ENCODE measurements around the gene KCNV2. TPM values are rescaled to one million over a fixed set of nuclear protein-coding genes. Genes with fewer than 3 reads are reported as not detected.

Gene KCNV2
- total and polyA plus RNA-seq, 2 donors (not counting 1 experiment from before 2014, with no cell fraction given): not detected

DNA sequence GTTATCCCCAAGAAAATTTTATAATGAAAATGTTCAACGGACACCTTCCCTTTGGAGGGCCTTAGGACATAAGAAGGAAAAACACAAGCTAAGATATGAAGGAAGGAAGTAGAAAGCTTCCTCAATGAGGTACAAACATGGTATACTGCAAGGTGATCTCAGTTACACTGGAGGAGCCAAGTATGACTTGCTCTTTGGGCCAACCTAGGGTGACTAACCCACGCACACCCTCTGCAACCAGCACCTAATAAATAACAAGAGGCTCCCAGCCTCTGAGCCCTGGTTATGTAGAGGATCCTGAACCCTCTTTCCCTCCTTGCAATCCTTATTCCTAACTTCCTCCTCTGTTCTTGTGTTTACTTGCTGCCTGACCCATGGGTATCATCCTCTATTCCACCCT is 38.3 kb upstream of the KCNV2 start:
- Histone ChIP-seq H3K4me1 (ENCODE audit: control insufficient read depth in 2 of 2, insufficient read depth in 2 of 2, low read length in 2 of 2) (no peaks in the 10 kb centered on the region), H3K4me2 (replicated peaks; ENCODE audit: low read depth, low read length, poor library complexity, severe bottlenecking) (no peak overlapping the region), H3K27ac (ENCODE audit: low read length in 2 of 2) (no peak overlapping the region), H3K36me3 (replicated peaks in 1 of 2; ENCODE audit: control extremely low read depth in 1 of 2, control insufficient read depth in 1 of 2, extremely low read depth in 1 of 2, insufficient read depth in 2 of 2, low read length in 1 of 2) (no peaks in the 10 kb centered on the region), H2AFZ (ENCODE audit: insufficient read depth, low read depth, low read length, poor library complexity, severe bottlenecking) (no peak overlapping the region), H3K4me3 (ENCODE audit: control extremely low read depth in 1 of 5, extremely low read depth in 1 of 5, insufficient read depth in 1 of 5, low read depth in 2 of 5, low read length in 4 of 5) (no peak overlapping the region), H3K9ac (ENCODE audit: low read length) (no peak overlapping the region), H3K79me2 (ENCODE audit: control insufficient read depth, insufficient read depth, low read length) (no peaks in the 10 kb centered on the region), H3K27me3 (replicated peaks in 1 of 4; ENCODE audit: control extremely low read depth in 1 of 4, control insufficient read depth in 3 of 4, insufficient read depth in 4 of 4, low read length in 3 of 4) (no peaks in the 10 kb centered on the region), H4K20me1 (ENCODE audit: control insufficient read depth, insufficient read depth, low read length, poor library complexity, severe bottlenecking) (no peaks in the 10 kb centered on the region), H3K9me3 (ENCODE audit: control extremely low read depth in 1 of 3, control insufficient read depth in 2 of 3, insufficient read depth in 1 of 3, low read length in 2 of 3) (no peaks in the 10 kb centered on the region)
- no peaks in the 10 kb centered on the region for H3K27me3 Mint-ChIP-seq
- TF ChIP-seq, protein P1, sequence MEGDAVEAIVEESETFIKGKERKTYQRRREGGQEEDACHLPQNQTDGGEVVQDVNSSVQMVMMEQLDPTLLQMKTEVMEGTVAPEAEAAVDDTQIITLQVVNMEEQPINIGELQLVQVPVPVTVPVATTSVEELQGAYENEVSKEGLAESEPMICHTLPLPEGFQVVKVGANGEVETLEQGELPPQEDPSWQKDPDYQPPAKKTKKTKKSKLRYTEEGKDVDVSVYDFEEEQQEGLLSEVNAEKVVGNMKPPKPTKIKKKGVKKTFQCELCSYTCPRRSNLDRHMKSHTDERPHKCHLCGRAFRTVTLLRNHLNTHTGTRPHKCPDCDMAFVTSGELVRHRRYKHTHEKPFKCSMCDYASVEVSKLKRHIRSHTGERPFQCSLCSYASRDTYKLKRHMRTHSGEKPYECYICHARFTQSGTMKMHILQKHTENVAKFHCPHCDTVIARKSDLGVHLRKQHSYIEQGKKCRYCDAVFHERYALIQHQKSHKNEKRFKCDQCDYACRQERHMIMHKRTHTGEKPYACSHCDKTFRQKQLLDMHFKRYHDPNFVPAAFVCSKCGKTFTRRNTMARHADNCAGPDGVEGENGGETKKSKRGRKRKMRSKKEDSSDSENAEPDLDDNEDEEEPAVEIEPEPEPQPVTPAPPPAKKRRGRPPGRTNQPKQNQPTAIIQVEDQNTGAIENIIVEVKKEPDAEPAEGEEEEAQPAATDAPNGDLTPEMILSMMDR (IDR thresholded peaks at IDR 0.05): no peak
- no peak for TF ChIP-seq EZH2 (IDR thresholded peaks at IDR 0.05; ENCODE audit: borderline replicate concordance, insufficient read depth, low read depth, low read length, poor library complexity, severe bottlenecking)
- no peaks in the 10 kb centered on the region for H3K9me3 Mint-ChIP-seq (ENCODE audit: insufficient read depth)
- DNase-seq (no peak), ATAC-seq (ENCODE audit: low read depth) (no peak)
- no peak overlapping the region for H3K4me3 Mint-ChIP-seq
- ChIA-PET CTCF (interaction anchor here (0.7 kb wide), 1 partner anchor 438 kb away, joined by 3 read pairs; no protein-coding TSS in a partner anchor), POLR2A (no interaction called here)
- H3K4me1 Mint-ChIP-seq: no peaks in the 10 kb centered on the region
- H3K27ac Mint-ChIP-seq: no peak overlapping the region
- 92% methylated on average over 2 of the region's 2 CpGs for WGBS (ENCODE audit: insufficient coverage)
- intact Hi-C loops (cut with micrococcal nuclease): no loop called here

DNA sequence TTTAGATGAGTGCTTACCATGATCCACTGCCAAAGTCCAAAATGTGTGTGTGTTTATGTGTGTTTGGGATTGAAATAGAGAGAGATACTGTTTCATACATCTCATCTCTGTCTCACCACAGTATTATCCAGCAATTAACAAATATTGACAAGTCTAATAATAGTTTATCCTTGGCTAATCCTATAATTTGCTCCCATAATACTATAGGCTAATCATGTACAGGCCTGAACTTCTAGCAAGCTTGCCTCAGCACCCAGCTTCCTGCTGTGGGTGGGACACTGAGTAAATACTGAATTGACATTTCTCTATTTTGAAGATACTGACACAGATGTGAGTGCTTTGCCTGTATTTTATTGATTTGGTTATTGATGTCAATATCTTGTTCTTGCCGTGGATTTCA is 35.3 kb upstream of the KCNV2 start:
- no peaks in the 10 kb centered on the region for H3K27me3 Mint-ChIP-seq
- no peak overlapping the region for H3K4me2 ChIP-seq (replicated peaks; ENCODE audit: low read depth, low read length, poor library complexity, severe bottlenecking)
- no peak overlapping the region for H3K9ac ChIP-seq (ENCODE audit: low read length)
- H3K27ac ChIP-seq (ENCODE audit: low read length in 2 of 2): no peak overlapping the region
- ChIA-PET POLR2A (no interaction called here), CTCF (no interaction called here)
- no peaks in the 10 kb centered on the region for H3K36me3 ChIP-seq (replicated peaks in 1 of 2; ENCODE audit: control extremely low read depth in 1 of 2, control insufficient read depth in 1 of 2, extremely low read depth in 1 of 2, insufficient read depth in 2 of 2, low read length in 1 of 2)
- H3K79me2 ChIP-seq (ENCODE audit: control insufficient read depth, insufficient read depth, low read length): no peaks in the 10 kb centered on the region
- TF ChIP-seq, protein P1 (IDR thresholded peaks at IDR 0.05): no peak
- TF ChIP-seq EZH2 (IDR thresholded peaks at IDR 0.05; ENCODE audit: borderline replicate concordance, insufficient read depth, low read depth, low read length, poor library complexity, severe bottlenecking): no peak
- H2AFZ ChIP-seq (ENCODE audit: insufficient read depth, low read depth, low read length, poor library complexity, severe bottlenecking): no peak overlapping the region
- H3K4me1 ChIP-seq (ENCODE audit: control insufficient read depth in 2 of 2, insufficient read depth in 2 of 2, low read length in 2 of 2): no peaks in the 10 kb centered on the region
- no CpG with 5 or more reads among the region's 1 CpG for WGBS (ENCODE audit: insufficient coverage)
- no peak overlapping the region for H3K4me3 ChIP-seq (ENCODE audit: control extremely low read depth in 1 of 5, extremely low read depth in 1 of 5, insufficient read depth in 1 of 5, low read depth in 2 of 5, low read length in 4 of 5)
- H3K9me3 ChIP-seq (ENCODE audit: control extremely low read depth in 1 of 3, control insufficient read depth in 2 of 3, insufficient read depth in 1 of 3, low read length in 2 of 3): no peaks in the 10 kb centered on the region
- no peaks in the 10 kb centered on the region for H3K9me3 Mint-ChIP-seq (ENCODE audit: insufficient read depth)
- intact Hi-C loops (cut with micrococcal nuclease): no loop called here
- no peak for DNase-seq
- no peaks in the 10 kb centered on the region for H3K4me1 Mint-ChIP-seq
- H3K27me3 ChIP-seq (replicated peaks in 1 of 4; ENCODE audit: control extremely low read depth in 1 of 4, control insufficient read depth in 3 of 4, insufficient read depth in 4 of 4, low read length in 3 of 4): no peaks in the 10 kb centered on the region
- no peak overlapping the region for H3K27ac Mint-ChIP-seq
- no peak overlapping the region for H3K4me3 Mint-ChIP-seq
- ATAC-seq (ENCODE audit: low read depth): no peak
- no peaks in the 10 kb centered on the region for H4K20me1 ChIP-seq (ENCODE audit: control insufficient read depth, insufficient read depth, low read length, poor library complexity, severe bottlenecking)

All from B cell (primary cell).